HUDEP-2 (cell line): ENCODE measurements around the gene CNTNAP2.
A peak's percentile ranks its signal among the peaks of the same experiment; 100 is the strongest.

ENCODE experiments used
- DNase-seq, 76 experiments: peaks; one replicate each; lab custom pipeline; 2025; ENCODE audit not compliant: unreplicated experiment in 76 of 76; lab: John Stamatoyannopoulos, UW

The CNTNAP2 gene

GRCh38 chr7:148255333-148255732, 2138.7 kb downstream of the CNTNAP2 start:
- DNase-seq = no peak

GRCh38 chr7:148256433-148256832, 2139.8 kb downstream of the CNTNAP2 start:
- no peak for DNase-seq

- no peak for DNase-seq
Measured at GRCh38 chr7:148260599-148260998, 2144.0 kb downstream of the CNTNAP2 start.

GRCh38 chr7:148261523-148261922, 2144.9 kb downstream of the CNTNAP2 start:
- no peak for DNase-seq

- DNase-seq = no peak
Measured at GRCh38 chr7:148261996-148262688, 2145.5 kb downstream of the CNTNAP2 start.

- DNase-seq = peak in 41 of 76 experiments; percentile 1 to 64 (median 18)
Measured at GRCh38 chr7:148262721-148263229, 2146.2 kb downstream of the CNTNAP2 start.

GRCh38 chr7:148264933-148265557, 2148.4 kb downstream of the CNTNAP2 start:
- peak in 3 of 76 experiments; percentile 1 to 7 (median 1) for DNase-seq

- DNase-seq = no peak
Measured at GRCh38 chr7:148265896-148266295, 2149.3 kb downstream of the CNTNAP2 start.

GRCh38 chr7:148266795-148267194, 2150.2 kb downstream of the CNTNAP2 start:
- DNase-seq = no peak

GRCh38 chr7:148270576-148270975, 2154.0 kb downstream of the CNTNAP2 start:
- DNase-seq = no peak

- no peak for DNase-seq
Measured at GRCh38 chr7:148274118-148274517, 2157.5 kb downstream of the CNTNAP2 start.

- DNase-seq = no peak
Measured at GRCh38 chr7:148275359-148275890, 2158.8 kb downstream of the CNTNAP2 start.

GRCh38 chr7:148276314-148277041, 2159.9 kb downstream of the CNTNAP2 start:
- no peak for DNase-seq

- DNase-seq = no peak
Measured at GRCh38 chr7:148277042-148277660, 2160.6 kb downstream of the CNTNAP2 start.

GRCh38 chr7:148286150-148286549, 2169.5 kb downstream of the CNTNAP2 start:
- peak in 1 of 76 experiments; percentile 2 for DNase-seq

GRCh38 chr7:148287538-148287937, 2170.9 kb downstream of the CNTNAP2 start:
- no peak for DNase-seq

- no peak for DNase-seq
Measured at GRCh38 chr7:148288592-148289151, 2172.1 kb downstream of the CNTNAP2 start.

- DNase-seq = no peak
Measured at GRCh38 chr7:148289630-148290029, 2173.0 kb downstream of the CNTNAP2 start.

GRCh38 chr7:148290538-148290937, 2173.9 kb downstream of the CNTNAP2 start:
- no peak for DNase-seq

- no peak for DNase-seq
Measured at GRCh38 chr7:148291799-148292198, 2175.2 kb downstream of the CNTNAP2 start.
